Measurements from ENCODE around the gene IGFBP7. TPM values are rescaled to one million over a fixed set of nuclear protein-coding genes. Genes with fewer than 3 reads are reported as not detected.

IGFBP7 gene
- total and polyA plus RNA-seq, 2 of the 8 experiments (the other 6 are each of a cell fraction or from before 2014, with no cell fraction given): 0.17 to 0.48 TPM

DNA sequence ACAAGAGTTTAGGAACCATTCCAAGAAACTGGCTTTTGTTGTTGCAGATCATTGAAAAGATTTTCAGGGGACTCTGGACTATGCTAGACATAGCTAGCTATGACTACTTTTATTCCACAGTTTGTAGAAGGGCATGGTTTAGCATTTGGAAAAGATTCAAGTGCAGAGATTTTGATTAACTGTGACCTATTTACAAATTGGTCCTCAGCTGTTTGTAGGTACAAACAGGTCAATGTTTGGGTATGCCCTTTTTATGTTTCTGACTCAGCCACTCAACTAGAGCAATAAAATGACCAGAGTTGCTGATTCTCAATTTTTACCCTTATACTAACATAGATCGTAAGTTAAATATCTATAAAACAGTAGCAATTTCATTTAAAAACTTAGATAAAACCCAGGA, 46.7 kb downstream of the IGFBP7 start:
- Histone ChIP-seq H2AFZ (ENCODE audit: low read length) (no peak overlapping the region), H3K4ac (replicated peaks; ENCODE audit: insufficient read length, low read depth, low read length) (no peak overlapping the region), H2BK5ac (ENCODE audit: low read depth, low read length) (no peak overlapping the region), H3K36me3 (ENCODE audit: control insufficient read depth in 2 of 4, insufficient read depth in 4 of 4, low read length in 3 of 4) (no peaks in the 10 kb centered on the region), H2BK12ac (ENCODE audit: low read depth, low read length) (no peak overlapping the region), H4K91ac (replicated peaks; ENCODE audit: insufficient read length, low read length) (no peak overlapping the region), H3K14ac (ENCODE audit: insufficient read length) (no peak overlapping the region), H4K8ac (ENCODE audit: extremely low read depth, insufficient read depth, low read length) (no peak overlapping the region), H3K9me3 (ENCODE audit: insufficient read depth in 2 of 2, low read depth in 1 of 2, low read length in 1 of 2) (no peaks in the 10 kb centered on the region), H4K5ac (ENCODE audit: insufficient read length, low read depth, low read length) (no peak overlapping the region), H3K23me2 (ENCODE audit: low read depth, low read length) (no peaks in the 10 kb centered on the region), H3K27me3 (replicated peaks in 1 of 4; ENCODE audit: control insufficient read depth in 3 of 4, extremely low read depth in 1 of 4, insufficient read depth in 3 of 4, low read length in 3 of 4) (no peaks in the 10 kb centered on the region), H3K23ac (ENCODE audit: insufficient read length) (no peak overlapping the region), H2AK5ac (ENCODE audit: low read depth, low read length) (no peak overlapping the region), H3K79me1 (ENCODE audit: low read depth, low read length) (no peaks in the 10 kb centered on the region), H3K18ac (ENCODE audit: extremely low read depth, low read length) (no peak overlapping the region), H3K4me1 (replicated peaks in 1 of 4; ENCODE audit: control insufficient read depth in 3 of 4, insufficient read depth in 4 of 4, low read length in 3 of 4) (no peaks in the 10 kb centered on the region), H3K27ac (ENCODE audit: low read depth, low read length) (no peak overlapping the region), H2BK120ac (replicated peaks; ENCODE audit: low read depth, low read length) (no peak overlapping the region), H3K9ac (replicated peaks in 1 of 4; ENCODE audit: extremely low read depth in 1 of 4, low read depth in 3 of 4, low read length in 3 of 4) (no peak overlapping the region), H3K4me2 (ENCODE audit: insufficient read depth in 1 of 2, low read depth in 2 of 2, low read length in 2 of 2) (no peak overlapping the region), H4K20me1 (replicated peaks in 1 of 2; ENCODE audit: control insufficient read depth in 1 of 2, insufficient read depth in 2 of 2, low read length in 2 of 2) (no peaks in the 10 kb centered on the region), H2BK20ac (ENCODE audit: low read length) (no peak overlapping the region), H2BK15ac (ENCODE audit: low read length) (no peak overlapping the region), H3K4me3 (ENCODE audit: extremely low read depth in 1 of 4, insufficient read depth in 2 of 4, low read depth in 3 of 4, low read length in 4 of 4) (no peak overlapping the region), H3K56ac (replicated peaks; ENCODE audit: insufficient read length, low read depth, low read length) (no peak overlapping the region), H3K79me2 (ENCODE audit: control insufficient read depth in 1 of 2, insufficient read depth in 2 of 2, low read length in 2 of 2) (no peaks in the 10 kb centered on the region)
- 83% methylated on average over 1 of the region's 1 CpG; no CpG with 5 or more reads in 1 of the 2 experiments for WGBS, 2 experiments (ENCODE audit: extremely low coverage in 1 of 2, insufficient coverage in 1 of 2, insufficient read length in 1 of 2, insufficient replicate concordance in 2 of 2, low coverage in 1 of 2, low lambda C conversion rate in 2 of 2, missing lambda C conversion rate in 1 of 2)
- CTCF ChIA-PET (ENCODE audit: partially characterized antibody): interaction anchor here (1.5 to 1.9 kb wide), 2 partner anchors 25 to 99 kb away, joined by 3 to 6 read pairs; no protein-coding TSS in a partner anchor
- FAIRE-seq (no peak), DNase-seq (ENCODE audit: low read depth in 1 of 2, low spot score in 2 of 2) (no peak)
- TF ChIP-seq POLR2A (IDR thresholded peaks at IDR 0.05; ENCODE audit: control extremely low read depth in 1 of 2, low read depth in 2 of 2, low read length in 2 of 2) (no peak), CTBP2 (IDR thresholded peaks at IDR 0.05; ENCODE audit: borderline replicate concordance, insufficient read depth, insufficient read length, low read length) (no peak), KDM4A (IDR thresholded peaks at IDR 0.05; ENCODE audit: low read depth, low read length, severe bottlenecking) (no peak), EGR1 (IDR thresholded peaks at IDR 0.05; ENCODE audit: borderline replicate concordance, low read depth, low read length) (no peak), BACH1 (IDR thresholded peaks at IDR 0.05; ENCODE audit: low read length) (no peak), EZH2 (IDR thresholded peaks at IDR 0.05; ENCODE audit: low read depth, low read length, severe bottlenecking) (no peak), RFX5 (IDR thresholded peaks at IDR 0.05; ENCODE audit: borderline replicate concordance, low read depth, low read length) (no peak), SAP30 (IDR thresholded peaks at IDR 0.05; ENCODE audit: insufficient read depth, insufficient replicate concordance, low read length) (no peak), JUND (IDR thresholded peaks at IDR 0.05; ENCODE audit: low read length) (no peak)
- TF ChIP-seq, protein P1, sequence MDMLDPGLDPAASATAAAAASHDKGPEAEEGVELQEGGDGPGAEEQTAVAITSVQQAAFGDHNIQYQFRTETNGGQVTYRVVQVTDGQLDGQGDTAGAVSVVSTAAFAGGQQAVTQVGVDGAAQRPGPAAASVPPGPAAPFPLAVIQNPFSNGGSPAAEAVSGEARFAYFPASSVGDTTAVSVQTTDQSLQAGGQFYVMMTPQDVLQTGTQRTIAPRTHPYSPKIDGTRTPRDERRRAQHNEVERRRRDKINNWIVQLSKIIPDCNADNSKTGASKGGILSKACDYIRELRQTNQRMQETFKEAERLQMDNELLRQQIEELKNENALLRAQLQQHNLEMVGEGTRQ (IDR thresholded peaks at IDR 0.05; ENCODE audit: low read length): no peak
- POLR2A ChIA-PET (ENCODE audit: partially characterized antibody): no interaction called here
